GM21529 (cell line): Measurements from ENCODE around the gene DAB1.

ENCODE experiments used
- ATAC-seq: cut with Tn5 transposase; IDR thresholded peaks from one replicate; pipeline ENCODE4 v1.9.1; 2021; ENCODE audit not compliant: unreplicated experiment

DAB1 gene

GRCh38 chr1:57423656-57424211 lies at the start of gene DAB1:
Gene DAB1, minus strand, starts transcription at chr1:57424060. Its CDS starts 133,030 bp downstream, at chr1:57291030.
- ATAC-seq, result no peak

DNA sequence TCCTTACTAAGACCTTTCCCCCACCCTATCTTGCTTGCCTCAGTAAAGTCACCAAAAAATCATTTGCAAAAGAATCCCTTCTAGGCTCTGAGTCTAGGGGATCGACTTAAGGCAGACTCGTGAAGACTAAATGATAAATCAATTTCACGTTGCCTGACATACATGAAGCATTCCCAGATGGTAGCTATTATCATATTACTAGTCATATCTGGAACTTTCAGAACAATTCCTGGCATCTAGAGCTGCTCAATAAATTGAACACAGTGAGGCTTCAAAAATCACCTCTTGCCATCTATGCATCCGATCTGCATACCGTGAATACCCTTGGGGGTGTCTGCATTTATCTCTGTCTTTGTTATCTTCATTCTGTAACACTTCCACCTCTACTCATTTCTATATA lies 49.6 kb upstream of the DAB1 start:
- no peak for ATAC-seq

- no peak for ATAC-seq
Observed at GRCh38 chr1:57471995-57472394, 48.1 kb upstream of the DAB1 start.

DNA sequence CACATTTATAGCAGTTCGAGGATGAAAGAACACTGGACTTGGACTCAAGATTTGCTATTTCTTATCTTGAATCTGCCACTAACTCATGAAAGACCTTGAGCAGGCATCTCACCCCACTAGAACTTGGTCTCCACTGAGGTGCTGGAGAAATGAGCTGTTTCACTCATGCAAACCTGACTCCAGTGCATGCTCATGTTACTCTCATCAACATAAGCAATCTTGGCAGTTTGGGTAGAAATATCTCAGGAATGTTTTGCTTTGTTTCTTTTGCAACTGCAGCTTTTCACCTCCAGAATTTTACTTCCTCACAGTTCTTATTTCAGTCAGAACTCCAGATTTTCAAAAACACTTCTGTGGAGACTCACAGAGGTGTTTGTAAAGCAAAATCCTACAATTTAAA lies 46.2 kb upstream of the DAB1 start:
- ATAC-seq, result no peak

- no peak for ATAC-seq
Observed at GRCh38 chr1:57468641-57469523, 45.0 kb upstream of the DAB1 start.

DNA sequence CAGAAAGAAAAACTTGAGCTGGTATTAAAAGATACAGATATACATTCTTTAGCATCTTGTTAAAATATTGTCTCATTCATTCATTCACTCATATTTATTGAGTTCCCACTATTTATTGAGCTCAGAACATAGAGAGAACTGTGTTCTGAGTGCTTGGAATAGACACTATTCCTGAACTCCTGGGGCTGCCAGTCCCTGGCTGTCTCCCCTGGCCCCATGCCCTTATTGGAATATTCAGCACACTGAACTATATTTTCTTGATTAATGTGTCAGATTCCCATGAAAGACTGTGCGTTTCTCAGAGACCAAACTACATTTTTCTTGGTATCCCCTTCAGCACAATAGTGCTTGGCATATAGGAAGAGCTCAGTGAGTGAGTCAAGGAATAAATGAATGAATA lies 44.0 kb upstream of the DAB1 start:
- no peak for ATAC-seq

DNA sequence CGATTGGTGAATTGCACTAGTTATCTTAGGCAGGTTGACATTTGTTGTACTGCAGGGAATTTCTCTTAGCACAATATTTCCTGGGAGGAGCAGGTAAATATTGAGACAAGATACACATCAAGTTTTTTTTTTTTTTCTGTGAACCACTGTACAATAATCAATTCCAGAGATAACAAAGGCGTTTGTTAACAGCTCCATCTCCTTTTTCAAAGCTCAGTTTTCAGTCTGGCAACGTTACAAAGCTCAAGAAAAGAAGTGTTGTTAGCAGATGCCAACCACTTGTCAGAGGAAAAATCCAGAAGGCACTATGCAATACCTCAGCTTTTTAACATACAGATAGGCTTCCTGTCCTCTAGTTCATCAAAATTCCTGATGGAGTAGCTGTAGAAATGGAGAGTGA lies 40.9 kb upstream of the DAB1 start:
- no peak for ATAC-seq

DNA sequence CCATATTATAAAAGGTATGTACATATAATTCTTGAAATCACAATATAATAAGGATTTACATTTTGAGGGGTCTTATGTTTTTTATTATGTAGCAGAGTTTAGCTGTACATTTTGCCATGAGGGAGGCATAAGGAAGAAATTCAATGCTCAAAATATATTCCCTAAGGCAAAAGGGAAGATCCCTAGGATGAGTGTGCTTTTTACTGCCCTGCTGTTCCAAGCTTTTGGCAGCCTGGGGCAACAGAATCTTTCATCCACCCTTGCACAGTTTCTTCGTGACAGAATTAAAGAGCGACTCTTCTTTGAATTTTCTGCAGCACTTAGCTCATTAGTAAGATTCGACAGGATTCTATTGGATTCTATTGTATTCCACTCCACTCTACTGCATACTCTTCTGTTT lies 39.5 kb upstream of the DAB1 start:
- ATAC-seq, result no peak

GRCh38 chr1:57461405-57461804 lies 37.5 kb upstream of the DAB1 start:
- ATAC-seq, result no peak

GRCh38 chr1:57451516-57451915 lies 27.7 kb upstream of the DAB1 start:
- ATAC-seq, result no peak

DNA sequence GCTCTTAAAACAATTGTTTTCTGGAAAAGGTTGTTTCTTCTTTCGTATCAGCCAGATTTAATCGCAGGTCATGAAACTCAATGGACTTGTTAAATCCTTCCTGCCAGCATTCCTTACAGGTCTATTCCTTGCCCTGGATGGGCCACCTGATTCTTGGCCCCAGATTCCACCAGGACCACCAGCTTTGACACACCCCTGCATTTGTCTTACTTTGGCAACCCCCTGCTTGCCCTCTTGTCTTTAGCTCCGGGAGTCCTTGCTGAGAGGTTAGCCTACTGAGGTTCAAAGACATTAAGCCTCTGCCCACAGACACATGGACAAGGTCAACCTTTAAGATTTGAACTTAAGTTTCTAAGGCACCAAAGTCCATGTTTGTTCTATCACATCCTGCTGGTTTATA lies 27.1 kb upstream of the DAB1 start:
- ATAC-seq, result no peak

GRCh38 chr1:57447551-57447950 lies 23.7 kb upstream of the DAB1 start:
- ATAC-seq, result no peak

- no peak for ATAC-seq
Observed at GRCh38 chr1:57443004-57443403, 19.1 kb upstream of the DAB1 start.

GRCh38 chr1:57440096-57440495 lies 16.2 kb upstream of the DAB1 start:
- ATAC-seq, result no peak

- ATAC-seq, result no peak
Observed at GRCh38 chr1:57431400-57431799, 7.5 kb upstream of the DAB1 start.

DNA sequence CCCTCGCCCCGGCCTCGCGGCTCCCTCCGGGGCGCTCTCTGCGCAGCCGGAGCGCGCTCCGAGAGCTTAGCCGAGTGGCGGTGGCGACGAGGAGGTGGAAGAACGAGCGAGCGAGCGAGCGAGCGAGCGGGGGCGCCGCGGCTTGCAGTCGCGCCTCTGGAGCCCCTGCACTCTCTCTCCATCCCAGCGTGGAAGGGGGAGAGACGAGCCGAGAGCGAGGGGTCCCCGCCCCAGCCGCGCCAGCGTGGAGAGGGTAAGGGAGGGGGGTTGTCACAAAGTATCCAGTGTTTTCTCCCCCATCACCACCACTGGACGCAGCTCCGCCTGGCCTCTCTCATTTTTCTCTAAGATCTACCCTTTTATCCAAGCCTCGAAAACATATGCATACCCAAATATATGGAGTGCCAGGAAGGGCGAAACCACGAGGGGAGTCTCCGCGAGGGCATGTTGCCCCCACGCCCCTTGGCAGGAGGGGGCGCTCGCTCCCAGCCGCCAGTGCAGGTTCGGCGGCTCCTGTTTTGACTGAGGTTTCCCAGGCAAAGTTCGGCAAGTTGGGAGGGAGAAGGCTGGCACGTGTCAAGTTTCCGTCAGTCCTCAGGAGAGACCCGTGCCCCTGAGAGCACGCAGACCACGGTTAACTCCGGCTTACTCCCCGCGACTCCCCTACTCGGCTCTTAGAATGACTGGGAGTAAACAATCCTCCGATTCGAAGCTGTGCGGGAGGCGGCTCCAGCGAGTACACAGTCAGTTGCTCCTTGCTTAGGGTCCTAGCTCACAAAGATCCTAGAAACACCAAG lies 569 bp upstream of the DAB1 start:
- ATAC-seq, result no peak

- no peak for ATAC-seq
Observed at GRCh38 chr1:57423135-57423655, 665 bp downstream of the DAB1 start.

GRCh38 chr1:57422271-57423134 lies 1.4 kb downstream of the DAB1 start:
- ATAC-seq, result no peak

- no peak for ATAC-seq
Observed at GRCh38 chr1:57421806-57422205, 2.1 kb downstream of the DAB1 start.

DNA sequence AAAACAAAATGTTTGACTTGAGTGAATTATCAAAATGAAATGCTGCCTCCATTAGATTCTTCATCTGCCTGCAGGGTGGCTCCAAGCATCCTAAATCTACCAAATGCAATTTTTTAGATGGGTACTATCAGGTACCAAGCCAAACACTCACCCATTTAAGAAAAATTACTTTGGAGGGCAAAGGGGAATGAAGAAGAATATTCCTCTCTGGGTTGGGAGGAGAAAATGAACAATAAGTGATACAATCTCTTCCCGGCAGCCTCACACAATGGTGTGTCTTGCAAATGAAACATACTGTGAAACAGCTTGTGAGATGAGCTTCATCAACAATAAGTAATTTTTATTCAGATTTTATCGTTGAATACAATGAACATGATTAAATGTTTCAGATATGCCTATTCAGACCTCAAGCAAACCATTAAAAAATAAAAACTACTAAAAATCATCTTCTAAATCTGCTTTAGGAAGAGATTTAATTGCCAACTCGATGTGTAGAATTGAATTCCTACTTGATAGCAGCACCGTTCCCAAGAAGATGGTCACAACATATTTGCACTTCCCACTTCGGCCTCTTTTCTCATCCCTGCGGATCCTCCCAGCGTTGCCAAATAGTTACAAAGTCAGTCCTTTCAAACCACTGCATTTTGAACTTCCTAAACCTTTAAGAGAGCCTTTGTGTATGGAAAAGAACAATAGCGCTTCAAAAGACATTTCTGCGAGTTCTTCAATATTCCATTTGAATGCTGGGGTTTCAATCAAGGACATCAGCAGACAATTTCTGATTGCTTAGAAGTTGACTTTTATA lies 2.7 kb downstream of the DAB1 start:
- no peak for ATAC-seq
